Mesothelial cell of epicardium (in vitro differentiated cells): ENCODE data around the gene CISH. TPM values are rescaled to one million over a fixed set of nuclear protein-coding genes. Genes with fewer than 3 reads are reported as not detected.

Source experiments
- DNase-seq, 2 experiments: peaks; one replicate each; pipeline ENCODE4 v3.0.0; 2021; ENCODE audit warnings: low spot score in 2 of 2; ENCODE audit not compliant: unreplicated experiment in 2 of 2
- H3K27ac Mint-ChIP-seq: 2 replicates; pipeline ENCODE4 v1.8.0; 2021; ENCODE audit warnings: mixed read lengths
- H3K27me3 Mint-ChIP-seq: 2 replicates; pipeline ENCODE4 v1.8.0; 2021; ENCODE audit warnings: low read depth, mixed read lengths
- H3K36me3 Mint-ChIP-seq: 2 replicates; pipeline ENCODE4 v1.8.0; 2021; ENCODE audit warnings: mixed read lengths
- H3K4me1 Mint-ChIP-seq: 2 replicates; pipeline ENCODE4 v1.8.0; 2021; ENCODE audit warnings: mixed read lengths
- H3K4me3 Mint-ChIP-seq: 2 replicates; pipeline ENCODE4 v1.8.0; 2021; ENCODE audit warnings: mild to moderate bottlenecking, moderate library complexity, mixed read lengths
- H3K9me3 Mint-ChIP-seq: 2 replicates; pipeline ENCODE4 v1.8.0; 2021; ENCODE audit warnings: mixed read lengths
- total RNA-seq: library from RNA; stranded (reverse); gene quantifications from 3 replicates; pipeline ENCODE4 v1.2.1, GENCODE V29; 2021
- TF ChIP-seq, protein P1 (sequence below): fragments of 200-600 bp; sonication (generic); IDR thresholded peaks from one replicate; pipeline ENCODE4 v1.5.0; 2021; ENCODE audit warnings: antibody characterized with exemption; ENCODE audit not compliant: unreplicated experiment

CISH gene
- total RNA-seq, 1 donor from 2014 or later = 15.2 TPM

DNA sequence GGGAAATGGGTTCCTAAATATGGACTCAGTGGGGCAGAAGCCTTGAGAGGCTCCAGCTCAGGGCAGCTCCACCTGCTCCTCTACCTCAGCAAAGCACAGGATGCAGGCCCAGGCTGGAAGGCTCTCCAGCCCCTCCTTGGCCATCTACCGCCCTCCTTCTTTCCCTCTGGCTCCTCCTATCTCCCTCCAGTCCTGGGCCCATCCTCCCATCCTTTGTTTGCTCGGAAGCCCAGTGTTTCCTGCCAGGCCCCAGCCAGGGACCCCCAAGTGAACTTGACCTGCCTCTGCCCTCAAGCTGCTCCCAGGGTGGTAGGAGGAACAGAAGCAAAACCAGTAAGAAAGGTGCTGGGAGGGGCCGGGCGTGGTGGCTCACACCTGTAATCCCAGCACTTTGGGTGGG is 25.4 kb upstream of the CISH start:
- Mint-ChIP-seq H3K36me3 (peaks cover 2% of the 10 kb centered on the region), H3K4me1 (peaks cover 30% of the 10 kb centered on the region), H3K27me3 (no peaks in the 10 kb centered on the region), H3K9me3 (no peaks in the 10 kb centered on the region), H3K27ac (no peak overlapping the region), H3K4me3 (no peak overlapping the region)
- TF ChIP-seq, protein P1, sequence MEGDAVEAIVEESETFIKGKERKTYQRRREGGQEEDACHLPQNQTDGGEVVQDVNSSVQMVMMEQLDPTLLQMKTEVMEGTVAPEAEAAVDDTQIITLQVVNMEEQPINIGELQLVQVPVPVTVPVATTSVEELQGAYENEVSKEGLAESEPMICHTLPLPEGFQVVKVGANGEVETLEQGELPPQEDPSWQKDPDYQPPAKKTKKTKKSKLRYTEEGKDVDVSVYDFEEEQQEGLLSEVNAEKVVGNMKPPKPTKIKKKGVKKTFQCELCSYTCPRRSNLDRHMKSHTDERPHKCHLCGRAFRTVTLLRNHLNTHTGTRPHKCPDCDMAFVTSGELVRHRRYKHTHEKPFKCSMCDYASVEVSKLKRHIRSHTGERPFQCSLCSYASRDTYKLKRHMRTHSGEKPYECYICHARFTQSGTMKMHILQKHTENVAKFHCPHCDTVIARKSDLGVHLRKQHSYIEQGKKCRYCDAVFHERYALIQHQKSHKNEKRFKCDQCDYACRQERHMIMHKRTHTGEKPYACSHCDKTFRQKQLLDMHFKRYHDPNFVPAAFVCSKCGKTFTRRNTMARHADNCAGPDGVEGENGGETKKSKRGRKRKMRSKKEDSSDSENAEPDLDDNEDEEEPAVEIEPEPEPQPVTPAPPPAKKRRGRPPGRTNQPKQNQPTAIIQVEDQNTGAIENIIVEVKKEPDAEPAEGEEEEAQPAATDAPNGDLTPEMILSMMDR = no peak
- DNase-seq = no peak

DNA sequence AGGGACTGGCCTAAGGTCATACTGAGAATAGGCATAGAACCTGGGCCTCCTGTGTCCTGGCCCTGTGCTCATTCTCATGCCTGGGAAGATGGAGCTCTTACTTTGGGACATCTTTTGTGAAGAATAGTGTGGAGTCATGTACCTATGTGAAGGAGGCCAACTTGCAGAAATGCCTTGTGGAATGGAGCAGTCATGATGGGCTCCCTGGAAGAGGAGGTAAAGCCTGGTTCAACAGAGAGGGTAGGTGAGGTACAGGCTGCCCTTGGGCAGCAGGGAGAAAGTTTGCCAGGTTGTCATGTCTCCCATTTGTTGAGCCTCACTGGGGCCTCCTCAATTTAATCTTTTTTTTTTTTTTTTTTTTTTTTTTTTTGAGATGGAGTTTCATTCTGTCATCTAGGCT is 23.5 kb upstream of the CISH start:
- Mint-ChIP-seq H3K4me1 (peaks cover 49% of the 10 kb centered on the region), H3K36me3 (no peaks in the 10 kb centered on the region), H3K9me3 (no peaks in the 10 kb centered on the region), H3K4me3 (no peak overlapping the region), H3K27me3 (no peaks in the 10 kb centered on the region), H3K27ac (peak overlapping the region; percentile 12)
- DNase-seq = no peak
- TF ChIP-seq, protein P1 = no peak

DNA sequence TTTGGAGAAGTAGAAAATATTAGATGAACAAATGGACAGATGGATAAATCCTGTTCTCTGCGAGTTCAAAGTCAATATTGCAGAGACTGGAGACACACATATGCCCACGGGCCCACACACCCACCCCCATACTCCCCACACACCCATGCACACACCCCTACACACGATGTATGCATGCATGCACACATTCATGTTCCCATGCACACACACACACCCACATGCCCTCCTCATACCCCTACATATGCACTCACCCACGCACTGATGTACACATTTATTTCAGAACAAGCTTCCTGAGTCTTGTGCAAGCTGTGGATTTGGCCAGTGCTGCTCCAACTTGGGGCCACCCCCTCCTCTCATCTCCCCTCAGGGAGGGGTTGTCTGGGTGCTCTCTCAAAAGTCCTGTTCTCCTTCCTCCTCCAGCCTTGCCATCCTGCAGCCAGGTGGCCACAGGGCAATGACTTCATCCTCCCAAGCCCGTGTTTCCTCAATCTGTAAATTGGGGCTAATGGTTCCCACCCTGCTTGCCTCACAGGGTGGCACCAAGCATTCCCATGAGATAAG is 21.7 kb upstream of the CISH start:
- Mint-ChIP-seq H3K27ac (no peak overlapping the region), H3K4me1 (peaks cover 47% of the 10 kb centered on the region), H3K9me3 (no peaks in the 10 kb centered on the region), H3K4me3 (no peak overlapping the region), H3K27me3 (no peaks in the 10 kb centered on the region), H3K36me3 (no peaks in the 10 kb centered on the region)
- no peak for DNase-seq
- TF ChIP-seq, protein P1 = no peak

DNA sequence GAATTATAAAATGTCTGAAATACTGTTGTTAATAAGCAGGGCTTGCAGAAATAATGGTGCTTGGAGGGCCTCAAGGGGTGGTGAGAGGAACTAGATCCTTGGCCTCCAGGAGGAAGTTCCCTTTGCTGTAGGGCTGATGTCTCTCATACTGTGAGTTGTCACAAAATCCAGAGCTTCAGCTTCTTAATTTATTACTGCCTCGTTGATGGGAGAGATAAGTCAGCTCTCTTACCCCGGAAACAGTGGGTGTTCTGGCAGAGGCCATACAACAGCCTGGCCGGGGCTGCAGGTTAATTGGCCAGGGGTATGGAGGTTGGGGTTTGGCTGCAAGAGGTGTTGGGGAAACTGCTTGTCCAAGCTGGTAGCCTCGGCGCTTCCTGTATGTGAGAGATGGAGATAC is 20.9 kb upstream of the CISH start:
- DNase-seq = no peak
- H3K4me1 Mint-ChIP-seq = peaks cover 45% of the 10 kb centered on the region
- peak overlapping the region; percentile 82 for H3K27ac Mint-ChIP-seq
- no peaks in the 10 kb centered on the region for H3K27me3 Mint-ChIP-seq
- TF ChIP-seq, protein P1 = no peak
- no peak overlapping the region for H3K4me3 Mint-ChIP-seq
- no peaks in the 10 kb centered on the region for H3K9me3 Mint-ChIP-seq
- no peaks in the 10 kb centered on the region for H3K36me3 Mint-ChIP-seq

DNA sequence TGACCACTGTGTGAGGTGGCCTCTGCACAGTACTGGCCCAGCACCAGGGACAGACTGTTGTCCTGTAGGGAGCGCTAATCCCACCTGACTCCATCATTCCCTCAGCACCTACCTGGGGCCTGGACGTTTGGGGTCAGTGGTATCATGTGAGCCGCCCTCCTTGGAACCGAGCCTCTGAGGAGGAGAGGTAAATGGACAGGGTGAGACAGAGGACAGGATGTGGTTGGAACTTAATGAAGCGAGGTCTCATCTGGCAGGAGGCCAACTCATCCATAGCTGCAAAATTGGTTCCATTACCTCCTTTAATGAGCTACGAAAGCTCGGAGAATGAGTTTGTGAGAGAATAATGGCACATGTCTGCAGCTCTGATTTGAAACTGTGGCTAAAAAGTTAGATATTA is 19.3 kb upstream of the CISH start:
- DNase-seq = no peak
- Mint-ChIP-seq H3K9me3 (no peaks in the 10 kb centered on the region), H3K4me1 (peaks cover 35% of the 10 kb centered on the region), H3K27ac (peak overlapping the region; percentile 80), H3K36me3 (no peaks in the 10 kb centered on the region), H3K27me3 (no peaks in the 10 kb centered on the region), H3K4me3 (no peak overlapping the region)
- TF ChIP-seq, protein P1 = no peak

DNA sequence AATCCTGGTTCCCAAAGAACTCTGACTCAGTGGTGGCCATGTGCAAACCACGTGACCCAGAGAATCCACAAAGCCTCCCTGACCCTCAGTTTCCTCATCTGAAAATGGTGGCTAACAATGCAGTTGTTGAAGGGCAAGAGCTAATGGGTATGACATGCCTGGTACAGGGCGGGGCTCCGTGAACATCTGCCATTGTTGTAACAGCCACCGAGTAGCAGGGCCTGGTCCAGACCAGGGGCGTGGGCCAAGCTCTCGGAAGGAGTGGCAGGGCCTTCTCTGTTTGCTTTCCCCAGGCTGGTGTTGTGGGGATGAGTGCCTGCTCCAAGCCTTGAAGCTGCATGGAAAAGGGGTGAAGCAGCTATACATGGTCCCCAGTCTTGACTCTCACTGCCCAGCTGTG is 18.8 kb upstream of the CISH start:
- no peak overlapping the region for H3K4me3 Mint-ChIP-seq
- no peak overlapping the region for H3K27ac Mint-ChIP-seq
- H3K9me3 Mint-ChIP-seq = no peaks in the 10 kb centered on the region
- TF ChIP-seq, protein P1 = no peak
- H3K4me1 Mint-ChIP-seq = peaks cover 37% of the 10 kb centered on the region
- no peak for DNase-seq
- H3K36me3 Mint-ChIP-seq = no peaks in the 10 kb centered on the region
- no peaks in the 10 kb centered on the region for H3K27me3 Mint-ChIP-seq
